Heart left ventricle (tissue), 13 donors: ENCODE results near the gene CD59.
"Not testable (repeated sequence)": the region's sequence is repeated elsewhere in the genome, so short reads cannot be mapped to it uniquely, and the experiment has no call there.

ENCODE experiments used
- CTCF ChIP-seq, 12 donors: fragments of 200-600 bp; sonication (generic) in 4 of 12; IDR thresholded peaks; one replicate each; pipeline versions ENCODE4 v1.5.0 to v1.8.0; 2018 to 2022; ENCODE audit warnings: antibody characterized with exemption in 12 of 12, mild to moderate bottlenecking in 5 of 12
- POLR2A ChIP-seq, 2 donors: fragments of 450-650 bp; IDR thresholded peaks; one replicate each; pipeline ENCODE4 v1.6.1; 2017; ENCODE audit warnings: antibody characterized with exemption in 2 of 2, mild to moderate bottlenecking in 2 of 2, moderate library complexity in 2 of 2
- donor health status: ischemic (EF 13 %, LVEDD 7.1; RV severe dilation, severe dysfunction).
- donor health status: DM: no; HTN: yes; CAD: no.
- donor health status: DM: no; HTN: no; CAD: no.
- donor health status: ischemic (EF 25% LVEDD 6.9; RV normal size, moderate dysfunction).
- donor health status: ischemic (EF 25% LVEDD 5.7; RV mildly dilated, moderate dysfunction).
- donor health status: ischemic (EF 35%, LVEDD 5.7; RV mildly dilated, moderate dysfunction).
- donor health status: nonischemic (EF 11% LVEDD 7.7; RV severe dilation, severe dysfunction).
- donor health status: DM: yes; HTN: yes; CAD: no.
- donor health status: PGD.
- donor health status: ischemic (EF 29% LVEDD 5.4; RV normal size, mild dysfunction).
- donor health status: nonischemic (EF 23%, LVEDD 6.1; RV moderate dilation, normal function).

GRCh38 chr11:33727539-33727938, 8.7 kb downstream of the CD59 start:
- not testable (repeated sequence) for TF ChIP-seq CTCF, POLR2A (IDR thresholded peaks at IDR 0.05)
